ENCODE data around the gene SCAMP2.
A peak's percentile ranks its signal among the peaks of the same experiment; 100 is the strongest.
"Not testable (repeated sequence)": the region's sequence is repeated elsewhere in the genome, so short reads cannot be mapped to it uniquely, and the experiment has no call there.

Gene SCAMP2

GRCh38 chr15:74873036-74873755, at the start of gene SCAMP2:
SCAMP2 (minus strand) TSS chr15:74873365; CDS start chr15:74873255, 110 bp downstream.
- peak; percentile 91 for DNase-seq

GRCh38 chr15:74920456-74920855, 47.3 kb upstream of the SCAMP2 start:
- DNase-seq, result no peak

- DNase-seq, result no peak
Measured at GRCh38 chr15:74917676-74918075, 44.5 kb upstream of the SCAMP2 start.

GRCh38 chr15:74913799-74914198, 40.6 kb upstream of the SCAMP2 start:
- DNase-seq, result not testable (repeated sequence)

- DNase-seq, result no peak
Measured at GRCh38 chr15:74913041-74913440, 39.9 kb upstream of the SCAMP2 start.

- DNase-seq, result no peak
Measured at GRCh38 chr15:74908635-74909034, 35.5 kb upstream of the SCAMP2 start.

GRCh38 chr15:74907163-74907870, 34.2 kb upstream of the SCAMP2 start:
- DNase-seq, result no peak

- peak; percentile 64 for DNase-seq
Measured at GRCh38 chr15:74906450-74907162, 33.4 kb upstream of the SCAMP2 start, which contains the start of gene FAM219B. FAM219B (minus strand) TSS chr15:74906851; CDS start chr15:74906800, 51 bp downstream.

DNA sequence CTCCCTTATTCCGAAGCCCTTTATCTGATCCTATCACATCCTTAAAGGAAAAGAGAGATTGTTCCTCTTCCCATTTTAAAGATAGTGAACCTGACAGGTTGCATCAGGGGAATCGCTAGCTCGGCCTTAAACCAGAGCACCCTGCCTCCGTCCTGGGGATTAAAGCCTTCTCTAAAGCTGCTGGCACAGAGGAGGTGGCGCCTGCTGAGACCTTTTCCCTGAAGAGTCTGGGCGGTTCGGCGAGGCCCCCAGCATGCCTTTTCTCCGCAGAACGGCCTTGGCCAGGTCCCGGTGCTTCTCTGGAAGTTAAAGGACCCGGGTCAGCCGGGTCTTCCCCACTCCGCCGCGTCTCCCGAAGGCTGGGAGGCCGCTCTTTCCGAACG, 32.9 kb upstream of the SCAMP2 start:
- DNase-seq, result peak; percentile 23

DNA sequence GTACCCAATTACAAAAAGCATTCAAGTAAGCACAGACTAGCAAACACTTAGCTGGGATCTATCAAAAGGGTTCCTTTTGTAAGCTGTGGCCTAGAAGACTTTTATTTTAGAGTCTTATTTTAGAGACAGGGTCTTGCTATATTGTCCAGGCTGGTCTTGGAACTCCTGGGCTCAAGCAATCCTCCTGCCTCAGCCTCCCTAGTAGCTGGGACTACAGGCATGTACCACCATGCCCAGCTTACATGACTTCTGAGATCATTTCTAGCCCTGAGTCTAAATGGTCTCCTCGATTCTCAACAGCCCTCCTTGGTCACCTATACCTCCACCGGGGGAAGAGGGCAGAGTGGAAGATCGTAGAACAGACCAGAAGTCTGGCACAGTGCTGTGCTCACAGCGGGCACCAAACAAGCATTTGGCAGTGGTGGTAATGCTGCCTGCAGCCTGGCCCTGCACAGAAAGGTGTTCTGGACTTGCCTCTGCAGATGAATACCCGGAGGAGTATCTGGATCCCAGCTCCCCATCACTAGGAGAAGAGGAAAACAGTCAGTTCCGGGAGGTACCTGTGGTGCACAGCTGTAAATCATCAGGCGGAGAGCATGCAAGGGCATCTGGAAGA, 31.1 kb upstream of the SCAMP2 start:
- DNase-seq, result no peak

GRCh38 chr15:74903676-74904075, 30.5 kb upstream of the SCAMP2 start:
- DNase-seq, result no peak

DNA sequence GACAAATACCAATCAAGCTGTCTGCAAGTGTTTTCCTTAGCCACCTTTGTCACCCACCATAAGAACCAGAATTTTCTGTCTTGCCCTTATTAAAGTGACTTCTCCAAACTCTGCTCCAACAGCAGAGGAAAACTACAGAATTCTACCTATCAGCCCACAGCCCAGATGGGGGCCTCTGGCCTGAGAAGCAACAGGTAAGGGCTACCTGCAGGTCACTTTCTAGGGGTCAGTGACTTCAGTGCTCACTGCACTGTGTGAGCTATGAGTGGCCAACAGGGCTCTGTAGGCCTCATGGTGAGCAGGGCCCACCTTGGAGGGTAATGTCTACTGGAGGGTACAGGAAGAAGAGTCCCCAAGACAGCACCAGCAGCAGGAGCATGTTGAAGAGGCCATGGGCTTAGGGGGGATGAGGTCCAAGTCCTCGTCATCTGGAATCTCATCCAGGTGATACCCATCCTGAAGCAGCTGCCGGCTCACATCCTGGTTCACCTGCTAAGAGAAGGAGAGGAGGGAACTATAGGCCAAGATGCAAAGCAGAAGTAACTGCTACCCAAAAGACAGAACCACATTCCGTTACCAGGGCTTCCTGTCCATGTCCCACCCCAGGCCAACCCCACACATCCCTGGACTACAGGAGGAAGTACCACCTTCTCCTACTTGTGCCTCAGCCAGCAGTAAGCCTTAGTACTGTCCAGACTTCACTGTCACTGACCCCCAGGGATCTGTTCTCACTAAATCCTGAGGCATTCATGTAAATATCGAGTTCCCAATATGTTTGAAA, 29.3 kb upstream of the SCAMP2 start:
- DNase-seq, result no peak

GRCh38 chr15:74901612-74902063, 28.5 kb upstream of the SCAMP2 start:
- DNase-seq, result no peak

DNA sequence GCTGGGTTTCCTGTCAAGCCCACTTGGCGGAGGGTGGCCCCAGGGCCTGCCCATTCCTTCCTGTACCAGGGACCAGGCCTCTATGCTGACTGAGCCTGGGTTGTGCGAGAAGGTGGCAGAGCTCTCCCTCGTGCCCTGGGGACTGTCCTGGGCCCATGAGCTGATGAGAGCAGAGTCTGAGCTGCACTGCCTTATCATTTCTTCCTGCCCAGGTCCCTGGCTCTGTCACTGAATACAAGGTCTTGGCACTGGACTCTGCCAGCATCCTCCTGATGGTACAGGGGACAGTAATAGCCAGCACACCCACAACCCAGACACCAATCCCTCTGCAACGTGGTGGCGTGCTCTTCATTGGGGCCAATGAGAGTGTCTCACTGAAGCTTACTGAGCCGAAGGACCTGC, 24.1 kb upstream of the SCAMP2 start:
- no peak for DNase-seq

- no peak for DNase-seq
Measured at GRCh38 chr15:74896316-74896715, 23.2 kb upstream of the SCAMP2 start.

DNA sequence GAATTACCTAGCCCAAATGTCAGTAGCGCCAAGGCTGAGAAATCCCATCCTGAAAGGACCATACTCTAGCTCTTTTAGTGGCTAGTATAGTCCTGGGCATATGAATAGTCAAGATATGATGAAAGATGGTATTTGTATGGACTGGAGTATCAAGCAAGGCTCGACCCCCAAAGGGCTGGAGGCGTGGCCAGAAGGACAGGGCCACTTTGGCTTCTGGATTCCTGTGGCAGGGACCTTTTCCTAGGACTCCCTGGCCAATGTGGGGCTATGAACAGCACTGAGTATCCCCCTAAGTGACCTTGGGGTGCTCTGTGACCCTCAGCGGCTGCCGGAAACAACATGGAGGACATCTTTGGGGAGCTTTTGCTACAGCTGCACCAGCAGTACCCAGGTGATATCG, 22.7 kb upstream of the SCAMP2 start:
- no peak for DNase-seq

GRCh38 chr15:74894383-74894782, 21.2 kb upstream of the SCAMP2 start:
- DNase-seq, result not testable (repeated sequence)

DNA sequence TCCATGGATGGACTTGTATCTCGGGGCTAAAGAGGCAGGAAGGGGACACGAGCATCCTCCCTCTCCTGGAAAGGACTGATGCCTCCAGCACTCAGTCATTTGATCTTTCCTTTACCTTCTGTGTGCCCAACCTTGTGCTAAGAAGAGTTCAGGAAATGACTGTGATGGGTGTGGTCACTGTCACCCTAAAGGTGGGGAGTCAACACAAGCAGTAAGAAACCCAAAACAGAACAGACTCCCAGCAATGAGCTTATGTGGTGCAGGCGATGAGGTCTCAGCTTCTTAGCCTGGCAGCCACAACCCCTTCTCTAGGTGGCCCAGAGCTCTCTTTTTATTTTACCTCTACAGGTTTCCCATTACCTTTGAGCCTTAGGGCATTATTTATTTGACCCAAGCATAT, 20.5 kb upstream of the SCAMP2 start:
- no peak for DNase-seq

DNA sequence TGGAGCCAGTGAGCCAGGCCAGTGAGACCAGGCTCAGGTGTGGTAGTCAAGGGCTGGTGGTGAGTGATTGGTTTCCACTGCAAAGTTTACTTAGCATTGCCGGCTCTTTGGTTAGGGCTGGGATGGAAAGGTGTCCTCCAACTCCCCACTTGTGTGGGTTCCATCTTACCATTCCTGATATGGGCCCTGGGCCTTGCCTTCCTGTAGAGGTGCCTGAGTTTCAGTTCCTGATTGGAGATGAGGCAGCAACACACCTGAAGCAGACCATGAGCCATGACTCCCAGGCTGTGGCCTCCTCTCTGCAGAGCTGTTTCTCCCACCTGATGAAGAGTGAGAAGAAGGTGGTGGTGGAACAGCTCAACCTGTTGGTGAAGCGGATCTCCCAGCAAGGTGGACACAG, 19.8 kb upstream of the SCAMP2 start:
- DNase-seq, result no peak

GRCh38 chr15:74892313-74892712, 19.1 kb upstream of the SCAMP2 start:
- DNase-seq, result no peak

- DNase-seq, result no peak
Measured at GRCh38 chr15:74891469-74891868, 18.3 kb upstream of the SCAMP2 start.

GRCh38 chr15:74890665-74890960, 17.4 kb upstream of the SCAMP2 start:
- no peak for DNase-seq

Measured in NCI-H526 treated with DMSO at 0.1 percent for 48 hours (cell line).